Cardiac muscle cell (in vitro differentiated cells and primary cell): ENCODE measurements around the gene ZFP42. TPM values are rescaled to one million over a fixed set of nuclear protein-coding genes. Genes with fewer than 3 reads are reported as not detected.

ENCODE experiments used
- DNase-seq, 2 donors: peaks; one replicate each; pipeline versions ENCODE4 v3.0.0 to v3.0.0-alpha.2; 2010 to 2017; ENCODE audit warnings: low read depth in 1 of 2, low spot score in 1 of 2
- H3K27ac ChIP-seq: fragments of 200-600 bp; sonication (generic); 2 replicates; pipeline ENCODE4 v1.5.1; 2016
- H3K27me3 ChIP-seq: fragments of 200-600 bp; sonication (generic); 2 replicates; pipeline ENCODE4 v1.6.0; 2016; ENCODE audit warnings: control low read depth
- H3K36me3 ChIP-seq: fragments of 200-600 bp; sonication (generic); 2 replicates; pipeline ENCODE4 v1.5.1; 2016; ENCODE audit warnings: control low read depth
- H3K4me1 ChIP-seq: fragments of 200-600 bp; sonication (generic); 2 replicates; pipeline ENCODE4 v1.8.1; 2017; ENCODE audit warnings: low read depth, mild to moderate bottlenecking, mixed run types
- H3K4me3 ChIP-seq: fragments of 200-600 bp; sonication (generic); 2 replicates; pipeline ENCODE4 v1.5.1; 2016; ENCODE audit warnings: mild to moderate bottlenecking
- H3K9me3 ChIP-seq: fragments of 200-600 bp; sonication (generic); 2 replicates; pipeline ENCODE4 v1.5.1; 2017; ENCODE audit warnings: low read depth, mild to moderate bottlenecking, control low read depth
- CTCF ChIP-seq: IDR thresholded peaks from 2 replicates; pipeline ENCODE4 v1.5.1; 2012; ENCODE audit warnings: low read depth, mild to moderate bottlenecking, low read length
- polyA plus RNA-seq: library from polyadenylated mRNA; unstranded; fragments of >200 nt; fragmentation: Nextera tagmentation; extraction: Ambion mirVana; gene quantifications from 2 replicates; pipeline ENCODE4 v1.2.1, GENCODE V29; 2016
- total RNA-seq: library from RNA; depleted of rRNA; stranded (reverse); fragments of >200 nt; gene quantifications from 2 replicates; pipeline ENCODE4 v1.2.3, GENCODE V29; 2016

ZFP42 gene
- total and polyA plus RNA-seq, 2 experiments from 2014 or later, result 0.12 TPM; not detected in 1

GRCh38 chr4:187999406-187999932, 3.9 kb downstream of the ZFP42 start:
- no peak overlapping the region for H3K27ac ChIP-seq
- H3K4me3 ChIP-seq, result no peak overlapping the region
- H3K4me1 ChIP-seq, result no peaks in the 10 kb centered on the region
- H3K36me3 ChIP-seq, result no peaks in the 10 kb centered on the region
- peaks cover 11% of the 10 kb centered on the region for H3K27me3 ChIP-seq
- no peak for TF ChIP-seq CTCF
- no peak for DNase-seq
- no peaks in the 10 kb centered on the region for H3K9me3 ChIP-seq

- Histone ChIP-seq H3K27me3 (no peaks in the 10 kb centered on the region), H3K36me3 (no peaks in the 10 kb centered on the region), H3K4me1 (no peaks in the 10 kb centered on the region), H3K9me3 (no peaks in the 10 kb centered on the region), H3K27ac (no peak overlapping the region), H3K4me3 (no peak overlapping the region)
- DNase-seq, result no peak
- no peak for TF ChIP-seq CTCF
Observed at GRCh38 chr4:188002323-188002722, 6.8 kb downstream of the ZFP42 start.

GRCh38 chr4:188002751-188003150, 7.2 kb downstream of the ZFP42 start:
- Histone ChIP-seq H3K9me3 (no peaks in the 10 kb centered on the region), H3K27me3 (no peaks in the 10 kb centered on the region), H3K4me1 (no peaks in the 10 kb centered on the region), H3K36me3 (no peaks in the 10 kb centered on the region), H3K27ac (no peak overlapping the region), H3K4me3 (no peak overlapping the region)
- TF ChIP-seq CTCF, result no peak
- DNase-seq, result no peak

- DNase-seq, result no peak
- Histone ChIP-seq H3K27ac (no peak overlapping the region), H3K4me3 (no peak overlapping the region), H3K36me3 (no peaks in the 10 kb centered on the region), H3K9me3 (no peaks in the 10 kb centered on the region), H3K4me1 (no peaks in the 10 kb centered on the region), H3K27me3 (no peaks in the 10 kb centered on the region)
- TF ChIP-seq CTCF, result no peak
Observed at GRCh38 chr4:188005561-188005960, 10.0 kb downstream of the ZFP42 start.

GRCh38 chr4:188006285-188006848, 10.8 kb downstream of the ZFP42 start:
- H3K36me3 ChIP-seq, result no peaks in the 10 kb centered on the region
- no peak for DNase-seq
- no peak overlapping the region for H3K4me3 ChIP-seq
- no peaks in the 10 kb centered on the region for H3K27me3 ChIP-seq
- H3K9me3 ChIP-seq, result no peaks in the 10 kb centered on the region
- no peak for TF ChIP-seq CTCF
- H3K27ac ChIP-seq, result no peak overlapping the region
- H3K4me1 ChIP-seq, result no peaks in the 10 kb centered on the region
